H1 (cell line): ENCODE data around the gene NR3C2. TPM values are rescaled to one million over a fixed set of nuclear protein-coding genes. Genes with fewer than 3 reads are reported as not detected.

Source experiments
- CTCF ChIA-PET: fragments of 300-600 bp; sonication (Branson Sonifier 250); formaldehyde crosslinking; loops from one replicate; lab custom pipeline; 2021; ENCODE audit not compliant: partially characterized antibody; lab: Charles Lee
- POLR2A ChIA-PET: fragments of 300-600 bp; sonication (Branson Sonifier 250); formaldehyde crosslinking; loops from one replicate; lab custom pipeline; 2021; ENCODE audit warnings: inconsistent platforms; ENCODE audit not compliant: partially characterized antibody; lab: Charles Lee
- DNase-seq, 2 experiments: peaks; one replicate each; pipeline versions ENCODE4 v3.0.0 to v3.0.0-alpha.2; 2010 to 2022; ENCODE audit warnings: low spot score in 2 of 2, low read depth in 1 of 2, mixed read lengths in 1 of 2
- FAIRE-seq: peaks from 2 replicates; lab custom pipeline; 2011; peaks lifted over from hg19 to GRCh38; lab: Jason Lieb, UNC
- H2AFZ ChIP-seq: 2 replicates; pipeline ENCODE4 v1.8.1; 2012; ENCODE audit warnings: low read length, inconsistent platforms
- H2AK5ac ChIP-seq: 2 replicates; pipeline ENCODE4 v1.6.1; 2013; ENCODE audit warnings: low read depth, low read length
- H2BK120ac ChIP-seq: replicated peaks from 2 replicates; pipeline ENCODE3; 2013; ENCODE audit warnings: low read depth, low read length, inconsistent platforms
- H2BK12ac ChIP-seq: 2 replicates; pipeline ENCODE4 v1.6.1; 2013; ENCODE audit warnings: low read depth, low read length
- H2BK15ac ChIP-seq: 2 replicates; pipeline ENCODE4 v1.6.1; 2013; ENCODE audit warnings: low read length
- H2BK20ac ChIP-seq: 2 replicates; pipeline ENCODE4 v1.6.1; 2013; ENCODE audit warnings: low read length
- H2BK5ac ChIP-seq: 2 replicates; pipeline ENCODE4 v1.6.1; 2013; ENCODE audit warnings: low read depth, low read length
- H3K14ac ChIP-seq: 2 replicates; pipeline ENCODE4 v1.6.1; 2013; ENCODE audit warnings: inconsistent platforms; ENCODE audit not compliant: insufficient read length
- H3K18ac ChIP-seq: 2 replicates; pipeline ENCODE4 v1.6.1; 2013; ENCODE audit warnings: low read length; ENCODE audit errors: extremely low read depth
- H3K23ac ChIP-seq: 2 replicates; pipeline ENCODE4 v1.6.1; 2013; ENCODE audit warnings: inconsistent platforms; ENCODE audit not compliant: insufficient read length
- H3K23me2 ChIP-seq: 2 replicates; pipeline ENCODE4 v1.6.1; 2013; ENCODE audit warnings: low read depth, low read length
- H3K27ac ChIP-seq: 2 replicates; pipeline ENCODE4 v1.6.1; 2011; ENCODE audit warnings: low read depth, low read length, inconsistent platforms
- H3K27me3 ChIP-seq, 4 experiments: replicated peaks in 1 of 4; 1 replicate in 1 of 4; 2 replicates in 3 of 4; pipeline versions ENCODE4 v1.6.1 to v1.8.1; 2011 to 2013; ENCODE audit warnings: low read length in 3 of 4, mild to moderate bottlenecking in 3 of 4, inconsistent platforms in 2 of 4, mixed read lengths in 2 of 4, moderate library complexity in 1 of 4; ENCODE audit not compliant: control insufficient read depth in 3 of 4, insufficient read depth in 3 of 4; ENCODE audit errors: extremely low read depth in 1 of 4
- H3K36me3 ChIP-seq, 4 experiments: 2 replicates each; pipeline versions ENCODE4 v1.6.1 to v1.8.1; 2011 to 2013; ENCODE audit warnings: mild to moderate bottlenecking in 4 of 4, low read length in 3 of 4, moderate library complexity in 2 of 4, control low read depth in 1 of 4, inconsistent platforms in 1 of 4; ENCODE audit not compliant: insufficient read depth in 4 of 4, control insufficient read depth in 2 of 4
- H3K4ac ChIP-seq: replicated peaks from 2 replicates; pipeline ENCODE3; 2013; ENCODE audit warnings: low read length, low read depth, mixed read lengths, inconsistent platforms; ENCODE audit not compliant: insufficient read length
- H3K4me1 ChIP-seq, 4 experiments: replicated peaks in 1 of 4; 1 replicate in 1 of 4; 2 replicates in 3 of 4; pipeline versions ENCODE4 v1.6.1 to v1.8.1; 2011 to 2013; ENCODE audit warnings: low read length in 3 of 4, inconsistent platforms in 2 of 4, mixed read lengths in 1 of 4; ENCODE audit not compliant: insufficient read depth in 4 of 4, control insufficient read depth in 3 of 4
- H3K4me2 ChIP-seq, 2 experiments: 2 replicates each; pipeline versions ENCODE4 v1.6.1 to v1.8.1; 2011 to 2013; ENCODE audit warnings: low read depth in 2 of 2, low read length in 2 of 2, control low read depth in 1 of 2, inconsistent platforms in 1 of 2, mild to moderate bottlenecking in 1 of 2; ENCODE audit not compliant: insufficient read depth in 1 of 2
- H3K4me3 ChIP-seq, 4 experiments: fragments of 200-600, 300-600 bp in 1 of 4; sonication (generic), shearing (Covaris generic), sonication (Bioruptor Twin) in 1 of 4; 2 replicates each; pipeline versions ENCODE4 v1.5.1 to v1.8.1; 2011 to 2016; ENCODE audit warnings: low read length in 4 of 4, low read depth in 3 of 4, control low read depth in 2 of 4, inconsistent platforms in 2 of 4, mild to moderate bottlenecking in 2 of 4, mixed read lengths in 1 of 4, moderate library complexity in 1 of 4; ENCODE audit not compliant: insufficient read depth in 2 of 4; ENCODE audit errors: extremely low read depth in 1 of 4
- H3K56ac ChIP-seq: replicated peaks from 2 replicates; pipeline ENCODE3; 2013; ENCODE audit warnings: low read depth, mild to moderate bottlenecking, mixed read lengths, low read length, inconsistent platforms; ENCODE audit not compliant: insufficient read length
- H3K79me1 ChIP-seq: 2 replicates; pipeline ENCODE4 v1.6.1; 2013; ENCODE audit warnings: low read depth, low read length, control low read depth
- H3K79me2 ChIP-seq, 2 experiments: 2 replicates each; pipeline versions ENCODE4 v1.6.1 to v1.8.1; 2012 to 2013; ENCODE audit warnings: low read length in 2 of 2, mild to moderate bottlenecking in 2 of 2, inconsistent platforms in 1 of 2; ENCODE audit not compliant: insufficient read depth in 2 of 2, control insufficient read depth in 1 of 2
- H3K9ac ChIP-seq, 4 experiments: replicated peaks in 1 of 4; 1 replicate in 1 of 4; 2 replicates in 3 of 4; pipeline versions ENCODE4 v1.6.1 to v1.8.1; 2011 to 2013; ENCODE audit warnings: low read depth in 3 of 4, low read length in 3 of 4, control low read depth in 2 of 4, mild to moderate bottlenecking in 2 of 4, moderate library complexity in 2 of 4, inconsistent platforms in 1 of 4; ENCODE audit errors: extremely low read depth in 1 of 4
- H3K9me3 ChIP-seq, 2 experiments: 2 replicates each; pipeline versions ENCODE4 v1.6.1 to v1.8.1; 2012 to 2013; ENCODE audit warnings: mild to moderate bottlenecking in 2 of 2, moderate library complexity in 2 of 2, control low read depth in 1 of 2, inconsistent platforms in 1 of 2, low read depth in 1 of 2, low read length in 1 of 2, mixed read lengths in 1 of 2; ENCODE audit not compliant: insufficient read depth in 2 of 2
- H4K20me1 ChIP-seq, 2 experiments: replicated peaks in 1 of 2; 2 replicates each; pipeline versions ENCODE3 to v1.8.1; 2011 to 2013; ENCODE audit warnings: inconsistent platforms in 2 of 2, low read length in 2 of 2, mild to moderate bottlenecking in 1 of 2; ENCODE audit not compliant: insufficient read depth in 2 of 2, control insufficient read depth in 1 of 2
- H4K5ac ChIP-seq: 2 replicates; pipeline ENCODE4 v1.6.1; 2013; ENCODE audit warnings: low read length, low read depth, mixed read lengths, inconsistent platforms; ENCODE audit not compliant: insufficient read length
- H4K8ac ChIP-seq: 2 replicates; pipeline ENCODE4 v1.8.0; 2013; ENCODE audit warnings: mild to moderate bottlenecking, moderate library complexity, low read length, inconsistent platforms; ENCODE audit not compliant: insufficient read depth; ENCODE audit errors: extremely low read depth
- H4K91ac ChIP-seq: replicated peaks from 2 replicates; pipeline ENCODE3; 2013; ENCODE audit warnings: low read length, mixed read lengths, inconsistent platforms; ENCODE audit not compliant: insufficient read length
- BCL11A ChIP-seq, 2 experiments: IDR thresholded peaks; one replicate each; pipeline ENCODE4 v1.6.1; 2011; ENCODE audit warnings: low read depth in 2 of 2, low read length in 2 of 2, mild to moderate bottlenecking in 2 of 2
- CEBPB ChIP-seq: IDR thresholded peaks from 2 replicates; pipeline ENCODE4 v1.6.1; 2012; ENCODE audit warnings: low read depth, low read length
- CREB1 ChIP-seq: IDR thresholded peaks from 2 replicates; pipeline ENCODE4 v1.6.1; 2012; ENCODE audit warnings: inconsistent platforms
- E2F6 ChIP-seq: IDR thresholded peaks from 2 replicates; pipeline ENCODE4 v1.6.1; 2012; ENCODE audit warnings: inconsistent platforms
- EP300 ChIP-seq, 2 experiments: IDR thresholded peaks; 1 replicate in 1 of 2; 2 replicates in 1 of 2; pipeline ENCODE4 v1.6.1; 2011 to 2012; ENCODE audit warnings: low read depth in 2 of 2, low read length in 2 of 2, mild to moderate bottlenecking in 2 of 2, borderline replicate concordance in 1 of 2, inconsistent platforms in 1 of 2, moderate library complexity in 1 of 2
- GABPA ChIP-seq: IDR thresholded peaks from 2 replicates; pipeline ENCODE4 v1.6.1; 2011; ENCODE audit warnings: mild to moderate bottlenecking, low read length, moderate library complexity, borderline replicate concordance; ENCODE audit not compliant: insufficient read depth
- JUN ChIP-seq: IDR thresholded peaks from 2 replicates; pipeline ENCODE4 v1.6.1; 2011; ENCODE audit warnings: low read depth, mild to moderate bottlenecking, improper control_type of control experiment, low read length
- NRF1 ChIP-seq: IDR thresholded peaks from 2 replicates; pipeline ENCODE4 v1.6.1; 2011; ENCODE audit warnings: mild to moderate bottlenecking, low read depth, low read length, improper control_type of control experiment
- SUZ12 ChIP-seq: fragments of 200-600 bp; sonication (generic); IDR thresholded peaks from 2 replicates; pipeline ENCODE4 v1.6.1; 2012; ENCODE audit warnings: mild to moderate bottlenecking, inconsistent platforms, low read length, moderate library complexity, mixed read lengths
- TAF7 ChIP-seq: optimal IDR thresholded peaks from 2 replicates; pipeline ENCODE3; 2011; ENCODE audit warnings: low read depth, mild to moderate bottlenecking, inconsistent platforms, low read length, moderate library complexity, borderline replicate concordance
- USF2 ChIP-seq: IDR thresholded peaks from 2 replicates; pipeline ENCODE4 v1.6.1; 2011; ENCODE audit warnings: low read length, improper control_type of control experiment
- WGBS, 2 experiments: shearing (Covaris generic) in 1 of 2; methylation state at CpG; one replicate each; pipeline versions ENCODE4 v1.1.6 to v1.1.7; 2013 to 2015; ENCODE audit warnings: low lambda C conversion rate in 2 of 2, mixed read lengths in 2 of 2, inconsistent platforms in 1 of 2, low coverage in 1 of 2, missing lambda C conversion rate in 1 of 2; ENCODE audit not compliant: insufficient replicate concordance in 2 of 2, insufficient coverage in 1 of 2, insufficient read length in 1 of 2; ENCODE audit errors: extremely low coverage in 1 of 2, missing lambda C conversion rate in 1 of 2; 5-methylcytosine and 5-hydroxymethylcytosine counted together
- polyA plus RNA-seq, 7 experiments: library from polyadenylated mRNA; depleted of rRNA in 3 of 7; stranded (reverse) in 5 of 7; unstranded in 2 of 7; fragments of >200 nt in 5 of 7; fragments of 200-250 nt in 2 of 7; gene quantifications; 1 replicate in 5 of 7; 2 replicates in 1 of 7; 4 replicates in 1 of 7; pipeline versions ENCODE4 v1.2.1 to v1.2.3, GENCODE V29; 2011 to 2013; ENCODE audit warnings: missing spikeins in 2 of 7, mixed read lengths in 2 of 7
- total RNA-seq: library from RNA; stranded (reverse); fragmentation: NEBNext Ultra II Directional; extraction: Animal tissue kit (Norgen Biotek cat#: 25700); gene quantifications from 2 replicates; pipeline ENCODE4 v1.2.1, GENCODE V29; 2021

NR3C2 gene
- total and polyA plus RNA-seq, 2 of the 8 experiments (the other 6 are each of a cell fraction or from before 2014, with no cell fraction given) = 0.80 to 3.9 TPM

GRCh38 chr4:148375584-148375983 lies 66.6 kb downstream of the NR3C2 start:
- no peaks in the 10 kb centered on the region for H3K4me1 ChIP-seq
- no peak overlapping the region for H2BK5ac ChIP-seq
- H3K79me2 ChIP-seq = no peaks in the 10 kb centered on the region
- H3K23me2 ChIP-seq = no peaks in the 10 kb centered on the region
- H3K27ac ChIP-seq = no peak overlapping the region
- no peak overlapping the region for H3K9ac ChIP-seq
- H2AFZ ChIP-seq = no peak overlapping the region
- POLR2A ChIA-PET = no interaction called here
- no peak for FAIRE-seq
- CTCF ChIA-PET = no interaction called here
- no peaks in the 10 kb centered on the region for H3K36me3 ChIP-seq
- no peak overlapping the region for H2BK12ac ChIP-seq
- no peak overlapping the region for H3K4ac ChIP-seq
- no peaks in the 10 kb centered on the region for H4K20me1 ChIP-seq
- H4K91ac ChIP-seq = no peak overlapping the region
- no peak overlapping the region for H2AK5ac ChIP-seq
- no peak overlapping the region for H2BK20ac ChIP-seq
- no peak overlapping the region for H2BK120ac ChIP-seq
- no peaks in the 10 kb centered on the region for H3K79me1 ChIP-seq
- no peak overlapping the region for H3K18ac ChIP-seq
- H3K56ac ChIP-seq = no peak overlapping the region
- no peak overlapping the region for H4K8ac ChIP-seq
- 91% methylated on average over 3 of the region's 3 CpGs; no CpG with 5 or more reads in 1 of the 2 experiments for WGBS, 2 experiments
- H2BK15ac ChIP-seq = no peak overlapping the region
- H3K14ac ChIP-seq = no peak overlapping the region
- no peak overlapping the region for H3K23ac ChIP-seq
- DNase-seq = no peak
- no peak overlapping the region for H3K4me3 ChIP-seq
- H4K5ac ChIP-seq = no peak overlapping the region
- no peaks in the 10 kb centered on the region for H3K27me3 ChIP-seq
- no peaks in the 10 kb centered on the region for H3K9me3 ChIP-seq
- no peak overlapping the region for H3K4me2 ChIP-seq
- TF ChIP-seq USF2 (no peak), GABPA (no peak), NRF1 (no peak), E2F6 (no peak), CEBPB (no peak), SUZ12 (no peak), TAF7 (no peak), JUN (no peak), EP300 (IDR thresholded peaks at IDR 0.05; ENCODE audit: borderline replicate concordance in 1 of 2, low read depth in 2 of 2, low read length in 2 of 2) (no peak), CREB1 (no peak), BCL11A (IDR thresholded peaks at IDR 0.05; ENCODE audit: low read depth in 2 of 2, low read length in 2 of 2) (no peak)
